Tibial nerve (tissue), 4 donors: Measurements from ENCODE around the gene EFNA5.

Experiments used
- CTCF ChIP-seq, 5 experiments: fragments of 200-600 bp in 3 of 5; fragments of 450-650 bp in 2 of 5; sonication (generic) in 3 of 5; IDR thresholded peaks; one replicate each; pipeline ENCODE4 v1.5.1; 2016 to 2019; ENCODE audit warnings: antibody characterized with exemption in 5 of 5, mild to moderate bottlenecking in 3 of 5, moderate library complexity in 2 of 5
- EP300 ChIP-seq, 2 donors: sonication (generic); formaldehyde crosslinking; IDR thresholded peaks; one replicate each; pipeline ENCODE4 v1.6.1; 2017; ENCODE audit warnings: antibody characterized with exemption in 2 of 2, mild to moderate bottlenecking in 1 of 2

GRCh38 chr5:107487056-107487542, 183.6 kb downstream of the EFNA5 start:
- TF ChIP-seq CTCF (IDR thresholded peaks at IDR 0.05) (no peak), EP300 (IDR thresholded peaks at IDR 0.05) (no peak)
